BJ (cell line): ENCODE data around the gene CCR7. TPM values are rescaled to one million over a fixed set of nuclear protein-coding genes. Genes with fewer than 3 reads are reported as not detected.

Experiments
- CTCF ChIA-PET: fragments of 350-600 bp; formaldehyde crosslinking; extraction: SDS; loops from one replicate; lab custom pipeline; 2021; ENCODE audit warnings: antibody characterized with exemption, inconsistent platforms; lab: Yijun Ruan, JAX
- POLR2A ChIA-PET: fragments of 300-600 bp; sonication (Branson Sonifier 250); formaldehyde crosslinking; extraction: SDS; loops from one replicate; lab custom pipeline; 2021; ENCODE audit warnings: antibody characterized with exemption; lab: Charles Lee
- DNase-seq: peaks from one replicate; pipeline ENCODE4 v3.0.0-alpha.2; 2011; ENCODE audit warnings: low read depth
- H3K27me3 ChIP-seq: 2 replicates; pipeline ENCODE4 v1.6.0; 2011; ENCODE audit warnings: low read length; ENCODE audit not compliant: control insufficient read depth, insufficient read depth
- H3K36me3 ChIP-seq: 2 replicates; pipeline ENCODE4 v1.5.1; 2011; ENCODE audit warnings: low read length; ENCODE audit not compliant: control insufficient read depth, insufficient read depth
- H3K4me3 ChIP-seq: 2 replicates; pipeline ENCODE4 v1.5.1; 2011; ENCODE audit warnings: low read depth, mild to moderate bottlenecking, control low read depth, low read length
- polyA plus RNA-seq: library from polyadenylated mRNA; depleted of rRNA; stranded (reverse); fragments of >200 nt; gene quantifications from 2 replicates; pipeline ENCODE4 v1.2.3, GENCODE V29; 2011
- TF ChIP-seq, protein P1 (sequence below): IDR thresholded peaks from 2 replicates; pipeline ENCODE4 v1.5.1; 2011; ENCODE audit warnings: low read depth, mild to moderate bottlenecking, control low read depth, inconsistent platforms, low read length, moderate library complexity; ENCODE audit not compliant: insufficient read depth

Gene CCR7
- polyA plus RNA-seq, 1 experiment, result 0.45 TPM

DNA sequence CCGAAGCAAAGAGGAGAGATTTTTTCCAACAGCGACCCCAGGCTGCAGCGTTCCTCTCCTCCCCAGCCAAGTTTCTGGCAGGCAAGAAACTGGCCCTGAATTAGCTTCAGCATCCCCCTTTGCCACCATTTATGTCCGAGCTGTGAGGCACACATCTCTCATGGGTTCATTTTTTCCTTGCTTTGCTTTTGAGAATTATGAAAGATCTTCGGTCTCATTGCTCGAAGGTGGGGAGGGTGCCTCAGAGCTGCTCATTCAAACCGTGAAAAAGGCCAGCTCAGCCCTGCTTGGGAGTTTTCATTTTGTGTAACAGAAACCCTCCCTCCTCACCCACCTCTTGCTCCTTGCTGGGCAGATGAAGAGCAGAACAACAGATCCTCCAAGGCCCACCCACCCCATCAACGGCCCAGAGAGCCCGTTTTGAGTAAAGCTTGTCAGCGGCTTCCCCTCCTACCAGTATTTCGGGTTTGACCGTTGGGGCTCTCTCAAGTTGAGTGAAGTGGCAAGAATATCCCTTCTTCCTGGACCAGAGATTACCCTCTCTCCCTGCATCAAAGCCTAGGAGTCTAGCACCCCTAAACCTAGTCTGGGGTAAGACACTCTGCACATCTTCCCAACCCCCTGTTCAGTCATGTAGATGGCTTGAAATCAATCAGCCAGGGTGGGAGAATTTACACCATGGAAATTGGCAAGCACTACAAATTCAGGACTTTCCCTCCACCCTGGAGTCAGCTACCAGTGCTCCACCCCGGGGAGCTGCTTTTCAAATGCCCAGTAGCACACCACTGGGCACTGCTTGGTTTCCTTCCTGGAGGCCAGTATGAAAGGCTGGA is 1.8 kb downstream of the CCR7 start:
- peaks cover 5% of the 10 kb centered on the region for H3K27me3 ChIP-seq
- CTCF ChIA-PET, result interaction anchor here (1.0 to 19.2 kb wide), 5 partner anchors 14 to 205 kb away, joined by 3 to 382 read pairs (median 4); no protein-coding TSS in a partner anchor
- TF ChIP-seq, protein P1, sequence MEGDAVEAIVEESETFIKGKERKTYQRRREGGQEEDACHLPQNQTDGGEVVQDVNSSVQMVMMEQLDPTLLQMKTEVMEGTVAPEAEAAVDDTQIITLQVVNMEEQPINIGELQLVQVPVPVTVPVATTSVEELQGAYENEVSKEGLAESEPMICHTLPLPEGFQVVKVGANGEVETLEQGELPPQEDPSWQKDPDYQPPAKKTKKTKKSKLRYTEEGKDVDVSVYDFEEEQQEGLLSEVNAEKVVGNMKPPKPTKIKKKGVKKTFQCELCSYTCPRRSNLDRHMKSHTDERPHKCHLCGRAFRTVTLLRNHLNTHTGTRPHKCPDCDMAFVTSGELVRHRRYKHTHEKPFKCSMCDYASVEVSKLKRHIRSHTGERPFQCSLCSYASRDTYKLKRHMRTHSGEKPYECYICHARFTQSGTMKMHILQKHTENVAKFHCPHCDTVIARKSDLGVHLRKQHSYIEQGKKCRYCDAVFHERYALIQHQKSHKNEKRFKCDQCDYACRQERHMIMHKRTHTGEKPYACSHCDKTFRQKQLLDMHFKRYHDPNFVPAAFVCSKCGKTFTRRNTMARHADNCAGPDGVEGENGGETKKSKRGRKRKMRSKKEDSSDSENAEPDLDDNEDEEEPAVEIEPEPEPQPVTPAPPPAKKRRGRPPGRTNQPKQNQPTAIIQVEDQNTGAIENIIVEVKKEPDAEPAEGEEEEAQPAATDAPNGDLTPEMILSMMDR, result no peak
- no peak overlapping the region for H3K4me3 ChIP-seq
- DNase-seq, result no peak
- no peaks in the 10 kb centered on the region for H3K36me3 ChIP-seq
- POLR2A ChIA-PET, result no interaction called here

DNA sequence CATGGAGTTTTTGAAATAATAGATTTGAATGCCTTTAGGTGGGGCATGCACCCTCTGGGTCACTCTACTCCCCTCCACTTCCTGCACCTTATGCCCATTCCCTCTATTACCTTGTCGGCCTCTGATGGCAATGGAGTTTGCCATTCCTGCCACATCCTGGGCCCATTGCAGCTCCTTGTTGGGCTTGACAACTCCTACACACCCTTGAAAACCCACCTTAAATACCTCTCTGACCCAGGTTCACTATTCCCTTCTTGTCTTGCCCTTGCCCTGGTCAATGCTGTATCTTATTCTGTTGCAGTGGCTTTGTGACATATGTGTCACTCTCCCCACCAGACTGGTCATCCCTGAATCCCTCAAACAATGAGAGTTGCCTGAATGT is 2.4 kb downstream of the CCR7 start:
- no peaks in the 10 kb centered on the region for H3K36me3 ChIP-seq
- TF ChIP-seq, protein P1, result no peak
- POLR2A ChIA-PET, result no interaction called here
- CTCF ChIA-PET, result interaction anchor here (1.0 to 19.2 kb wide), 7 partner anchors 13 to 205 kb away, joined by 3 to 382 read pairs (median 4); partner anchors contain the start of gene IGFBP4
- no peak overlapping the region for H3K4me3 ChIP-seq
- H3K27me3 ChIP-seq, result peaks cover 3% of the 10 kb centered on the region
- DNase-seq, result no peak

DNA sequence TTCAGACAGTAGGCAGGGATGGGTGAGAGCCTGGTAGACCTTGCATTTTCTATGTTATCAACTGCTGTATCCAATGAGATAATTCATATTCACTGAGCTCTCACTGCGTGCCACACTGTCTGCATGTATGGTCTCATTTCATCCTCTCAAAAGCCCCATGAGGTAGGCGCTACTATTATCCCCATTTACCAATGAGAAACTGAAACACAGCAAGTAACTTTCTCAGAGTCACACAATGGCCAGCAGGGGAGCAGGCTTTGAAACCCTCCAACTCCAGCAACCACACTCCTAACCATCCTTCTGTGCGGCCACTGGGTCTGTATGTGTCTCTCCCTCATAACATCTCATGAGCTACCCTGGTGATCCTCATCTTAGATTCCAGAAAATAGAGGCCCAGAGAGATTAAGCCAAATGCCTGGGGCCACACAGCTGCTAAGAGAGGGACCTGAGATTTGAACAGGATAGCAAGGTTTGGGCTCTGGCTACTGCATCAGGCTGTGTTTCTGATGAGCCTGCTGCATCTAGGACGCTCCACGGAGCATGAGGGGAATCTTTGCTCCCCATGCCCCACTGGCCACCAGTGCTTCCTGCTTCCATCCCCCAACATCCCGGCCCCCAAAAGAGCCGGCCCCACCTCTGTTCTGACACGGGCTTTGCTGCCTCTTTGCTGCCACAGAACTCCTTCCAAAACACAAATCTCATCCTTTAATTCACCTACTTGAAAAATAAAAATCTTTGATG is 3.2 kb downstream of the CCR7 start:
- no peak overlapping the region for H3K4me3 ChIP-seq
- POLR2A ChIA-PET, result no interaction called here
- CTCF ChIA-PET, result interaction anchor here (0.6 to 19.2 kb wide), 12 partner anchors 13 to 1101 kb away, joined by 3 to 382 read pairs (median 4); partner anchors contain the start of genes IGFBP4 and TOP2A

GRCh38 chr17:40561294-40561870 is 3.9 kb downstream of the CCR7 start:
- ChIA-PET CTCF (interaction anchor here (0.6 to 19.2 kb wide), 16 partner anchors 10 to 1102 kb away, joined by 3 to 382 read pairs (median 4); partner anchors contain the start of genes IGFBP4 and TOP2A), POLR2A (interaction anchor here (0.5 kb wide), 1 partner anchor 912 kb away, joined by 9 read pairs; no protein-coding TSS in a partner anchor)
- no peak for DNase-seq
- Histone ChIP-seq H3K4me3 (no peak overlapping the region), H3K27me3 (peaks cover 3% of the 10 kb centered on the region), H3K36me3 (no peaks in the 10 kb centered on the region)
- TF ChIP-seq, protein P1, result no peak

More for the DNA sequence above, 3.2 kb downstream of the CCR7 start:
- DNase-seq, result no peak
- H3K27me3 ChIP-seq, result peaks cover 3% of the 10 kb centered on the region
- H3K36me3 ChIP-seq, result no peaks in the 10 kb centered on the region
- TF ChIP-seq, protein P1, result 0 out of 2 replicates have a peak, but pooled peaks have one; percentile 19
